H1 (cell line): ENCODE measurements around the gene NFX1. TPM values are rescaled to one million over a fixed set of nuclear protein-coding genes. Genes with fewer than 3 reads are reported as not detected.

Source experiments
- CHD7 ChIP-seq: fragments of 300-600 bp; sonication (generic); IDR thresholded peaks from 2 replicates; pipeline ENCODE4 v1.7.1; 2012; ENCODE audit warnings: low read length, moderate library complexity, mild to moderate bottlenecking, inconsistent platforms; ENCODE audit not compliant: insufficient replicate concordance
- RXRA ChIP-seq: IDR thresholded peaks from 2 replicates; pipeline ENCODE4 v1.6.1; 2011; ENCODE audit warnings: low read depth, mild to moderate bottlenecking, low read length, moderate library complexity; ENCODE audit not compliant: insufficient read depth
- polyA plus RNA-seq, 7 experiments: library from polyadenylated mRNA; depleted of rRNA in 3 of 7; stranded (reverse) in 5 of 7; unstranded in 2 of 7; fragments of >200 nt in 5 of 7; fragments of 200-250 nt in 2 of 7; gene quantifications; 1 replicate in 5 of 7; 2 replicates in 1 of 7; 4 replicates in 1 of 7; pipeline versions ENCODE4 v1.2.1 to v1.2.3, GENCODE V29; 2011 to 2013; ENCODE audit warnings: missing spikeins in 2 of 7, mixed read lengths in 2 of 7
- total RNA-seq: library from RNA; stranded (reverse); fragmentation: NEBNext Ultra II Directional; extraction: Animal tissue kit (Norgen Biotek cat#: 25700); gene quantifications from 2 replicates; pipeline ENCODE4 v1.2.1, GENCODE V29; 2021

The NFX1 gene
- total and polyA plus RNA-seq, 2 of the 8 experiments (the other 6 are each of a cell fraction or from before 2014, with no cell fraction given), result 19.4 to 28.4 TPM

GRCh38 chr9:33242609-33243134, 47.6 kb upstream of the NFX1 start (continued):
- TF ChIP-seq CHD7 (no peak), RXRA (no peak)
